ENCODE data around the gene AZU1.

AZU1 gene

DNA sequence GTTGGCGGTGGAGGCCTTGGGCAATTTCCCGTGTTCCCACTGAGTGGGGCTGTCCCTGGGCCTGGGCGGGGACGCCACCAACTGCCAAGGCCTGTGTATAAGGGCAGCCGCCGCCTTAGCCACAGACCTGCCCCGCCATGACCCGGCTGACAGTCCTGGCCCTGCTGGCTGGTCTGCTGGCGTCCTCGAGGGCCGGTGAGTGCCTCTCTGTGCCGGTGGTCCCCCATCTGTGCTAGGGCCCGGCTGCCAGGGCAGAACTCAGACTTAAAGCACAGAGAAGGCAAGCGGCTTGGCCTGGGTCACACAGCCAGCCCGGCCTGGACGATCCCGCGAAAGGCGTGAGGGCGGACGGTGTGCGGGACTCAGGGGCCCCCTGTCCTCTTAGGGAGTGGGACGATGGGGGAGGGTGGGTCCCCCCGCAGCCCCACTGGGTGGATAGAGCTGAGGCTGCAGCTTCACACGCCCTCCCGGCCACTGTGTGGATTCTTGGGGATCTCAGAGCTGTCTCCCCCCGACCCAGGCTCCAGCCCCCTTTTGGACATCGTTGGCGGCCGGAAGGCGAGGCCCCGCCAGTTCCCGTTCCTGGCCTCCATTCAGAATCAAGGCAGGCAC, at the start of gene AZU1:
AZU1 (plus strand) TSS at position 128 of the 612 bp plus-strand sequence; CDS start at position 138, 10 bp downstream.
- DNase-seq: peak; percentile 70

DNA sequence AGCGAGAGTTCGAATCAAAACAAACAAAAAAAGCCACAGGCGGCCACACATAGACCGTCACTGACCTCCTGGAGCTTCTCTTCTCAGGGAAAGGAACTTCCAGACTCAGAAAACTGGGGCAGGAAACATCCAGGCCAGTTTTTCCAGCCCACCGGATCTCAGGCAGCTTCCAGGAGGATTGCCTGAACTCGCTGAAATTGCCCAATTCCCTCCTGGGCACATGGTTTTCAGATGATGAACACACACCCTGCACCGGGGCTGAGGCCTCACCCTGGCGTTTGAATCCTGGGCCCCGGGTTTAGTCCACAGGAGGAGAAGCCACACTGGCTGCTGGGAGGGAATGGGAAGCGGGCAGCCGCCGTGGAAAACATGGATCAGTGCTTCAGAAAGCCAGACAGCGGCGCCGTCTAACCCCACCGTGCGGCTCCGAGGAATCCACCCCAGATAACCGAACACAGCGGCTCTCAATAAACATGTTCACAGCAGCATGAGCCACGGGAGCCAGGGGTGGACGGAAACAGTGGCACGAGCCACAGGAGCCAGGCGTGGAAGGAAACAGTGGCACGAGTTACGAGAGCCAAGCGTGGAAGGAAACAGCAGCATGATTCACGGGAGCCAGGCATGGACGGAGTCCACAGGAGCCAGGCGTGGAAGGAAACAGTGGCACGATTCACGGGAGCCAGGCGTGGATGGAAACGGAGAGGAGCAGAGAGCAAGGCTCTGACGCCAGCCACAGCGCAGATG, 48.6 kb upstream of the AZU1 start:
- no peak for DNase-seq

DNA sequence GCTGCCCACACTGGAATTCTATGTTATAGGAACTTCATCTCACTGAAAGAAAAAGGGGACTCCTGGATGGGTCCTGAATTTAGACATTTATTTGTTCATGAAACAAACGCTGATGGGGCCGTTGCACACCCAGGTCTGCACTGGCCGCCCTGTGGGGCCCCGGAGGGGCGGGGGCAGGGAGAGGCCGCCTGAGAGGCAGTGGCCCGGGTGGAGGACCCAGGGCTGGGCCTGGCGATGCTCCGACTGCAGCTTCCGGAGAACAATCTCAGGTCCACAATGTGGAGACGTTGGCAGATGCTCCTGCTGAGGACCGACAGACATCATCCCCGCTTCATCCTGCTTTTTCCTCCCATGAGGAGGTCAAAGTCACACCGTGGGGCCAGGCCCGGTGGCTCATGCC, 46.7 kb upstream of the AZU1 start:
- DNase-seq: no peak

DNA sequence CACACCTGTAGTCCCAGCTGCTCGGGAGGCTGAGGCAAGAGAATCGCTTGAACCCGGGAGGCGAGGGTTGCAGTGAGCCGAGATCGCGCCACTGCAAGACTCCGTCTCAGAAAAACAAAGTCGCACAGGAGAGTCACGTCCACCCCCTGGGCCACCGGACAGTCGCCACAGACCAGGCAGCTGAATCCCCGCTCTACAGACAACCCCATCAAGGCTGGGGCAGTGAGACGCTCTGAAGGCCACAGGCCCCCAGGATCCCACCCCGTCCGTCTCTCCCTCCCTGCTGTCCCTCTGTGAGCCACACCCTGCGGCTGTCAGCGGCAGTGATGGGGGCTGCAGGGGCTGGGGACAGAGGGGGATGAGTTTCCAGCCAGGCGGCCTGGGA, 45.8 kb upstream of the AZU1 start:
- DNase-seq: no peak

DNA sequence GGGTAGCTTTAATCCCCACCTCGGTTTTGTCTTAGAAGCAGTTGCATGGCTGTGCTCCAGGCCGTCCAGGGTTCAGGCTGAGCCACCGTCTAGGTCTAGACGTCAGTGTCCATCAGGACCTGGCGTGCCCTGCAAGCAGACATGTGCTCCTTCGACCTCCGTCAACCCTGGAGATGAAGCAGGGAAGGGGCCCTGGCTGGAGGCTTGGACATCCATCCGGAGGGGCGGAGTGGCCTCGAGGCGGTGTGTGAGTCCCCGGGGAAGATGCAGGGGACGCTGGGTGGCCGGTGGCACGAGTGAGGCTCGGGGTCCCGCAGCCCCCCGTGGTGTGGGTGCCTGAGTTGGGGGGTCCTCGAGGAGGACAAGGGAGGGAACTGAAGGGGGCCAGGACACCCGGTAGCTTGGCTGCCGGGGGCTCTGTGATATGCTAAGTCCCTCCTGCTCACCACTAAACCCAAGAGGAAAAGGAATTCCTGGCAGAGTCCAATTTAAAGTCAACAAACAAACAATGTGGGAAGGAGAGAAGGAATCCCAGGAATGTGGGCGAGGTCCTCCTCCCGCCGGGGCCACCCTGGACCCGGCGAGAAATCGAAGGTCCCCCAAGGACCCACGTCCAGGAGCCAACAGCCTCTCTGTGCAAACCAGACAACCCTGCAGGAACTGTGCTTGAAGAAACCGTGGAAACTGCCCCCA, 45.3 kb upstream of the AZU1 start:
- no peak for DNase-seq

GRCh38 chr19:782878-783668, 44.6 kb upstream of the AZU1 start:
- no peak for DNase-seq

DNA sequence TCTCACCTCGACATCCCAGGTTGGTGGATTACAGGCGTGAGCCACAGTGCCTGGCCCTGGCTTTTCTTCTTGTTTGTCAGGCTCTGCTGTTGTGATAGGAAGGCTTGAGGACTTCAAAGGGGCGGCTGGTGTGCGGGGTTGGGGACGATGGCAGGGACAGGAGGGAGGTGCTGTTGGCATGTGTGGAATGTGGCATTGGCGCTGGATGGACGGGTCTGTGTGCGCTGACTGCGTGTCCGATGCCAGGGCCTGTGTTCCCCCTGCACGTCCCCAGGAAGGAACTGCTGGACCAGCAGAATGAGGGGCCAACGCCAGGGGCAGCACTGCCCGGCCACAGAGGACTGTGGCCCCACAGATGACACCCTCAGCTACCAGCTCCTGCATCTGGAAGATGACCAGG, 43.1 kb upstream of the AZU1 start:
- no peak for DNase-seq

DNA sequence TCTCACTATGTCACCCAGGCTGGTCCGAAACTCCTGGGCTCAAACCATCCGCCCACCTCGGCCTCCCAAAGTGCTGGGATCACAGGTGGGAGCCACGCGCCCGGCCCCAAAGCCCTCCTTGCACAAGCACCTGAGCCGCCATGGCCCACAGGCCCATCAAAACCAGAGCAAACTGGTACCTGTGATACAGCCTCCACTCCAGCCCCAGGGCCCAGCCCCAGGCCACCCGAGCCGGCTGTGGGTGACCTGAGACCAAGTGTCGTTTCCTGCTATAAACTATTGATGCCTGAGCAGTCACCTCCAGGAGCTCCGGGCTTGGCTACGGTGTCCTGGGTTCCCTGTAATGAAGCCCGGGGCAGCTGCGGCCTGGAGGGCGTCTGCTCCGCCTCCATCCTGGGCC, 40.1 kb upstream of the AZU1 start:
- DNase-seq: no peak

GRCh38 chr19:788686-788982, 39.0 kb upstream of the AZU1 start:
- no peak for DNase-seq

- peak; percentile 61 for DNase-seq
These were observed 38.5 kb upstream of the AZU1 start for GRCh38 chr19:788983-789700.

DNA sequence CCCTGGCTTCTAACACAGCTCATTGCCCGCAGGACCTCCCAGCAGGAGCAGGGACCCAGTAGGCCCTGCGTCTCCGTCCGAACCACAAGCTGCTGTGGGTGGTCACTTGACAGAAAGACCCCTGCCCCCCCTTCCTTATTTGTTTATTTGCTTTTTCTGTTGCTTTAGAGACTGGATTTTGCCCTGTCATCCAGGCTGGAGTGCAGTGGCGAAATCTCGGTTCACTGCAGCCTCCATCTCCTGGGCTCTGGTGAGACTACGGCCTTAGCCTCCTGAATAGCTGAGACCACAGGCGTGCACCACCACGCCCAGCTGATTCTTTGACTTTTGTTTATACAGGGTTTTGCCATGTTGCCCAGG, 38.0 kb upstream of the AZU1 start:
- no peak for DNase-seq

- peak; percentile 44 for DNase-seq
These were observed 36.5 kb upstream of the AZU1 start for GRCh38 chr19:791007-791566.

DNA sequence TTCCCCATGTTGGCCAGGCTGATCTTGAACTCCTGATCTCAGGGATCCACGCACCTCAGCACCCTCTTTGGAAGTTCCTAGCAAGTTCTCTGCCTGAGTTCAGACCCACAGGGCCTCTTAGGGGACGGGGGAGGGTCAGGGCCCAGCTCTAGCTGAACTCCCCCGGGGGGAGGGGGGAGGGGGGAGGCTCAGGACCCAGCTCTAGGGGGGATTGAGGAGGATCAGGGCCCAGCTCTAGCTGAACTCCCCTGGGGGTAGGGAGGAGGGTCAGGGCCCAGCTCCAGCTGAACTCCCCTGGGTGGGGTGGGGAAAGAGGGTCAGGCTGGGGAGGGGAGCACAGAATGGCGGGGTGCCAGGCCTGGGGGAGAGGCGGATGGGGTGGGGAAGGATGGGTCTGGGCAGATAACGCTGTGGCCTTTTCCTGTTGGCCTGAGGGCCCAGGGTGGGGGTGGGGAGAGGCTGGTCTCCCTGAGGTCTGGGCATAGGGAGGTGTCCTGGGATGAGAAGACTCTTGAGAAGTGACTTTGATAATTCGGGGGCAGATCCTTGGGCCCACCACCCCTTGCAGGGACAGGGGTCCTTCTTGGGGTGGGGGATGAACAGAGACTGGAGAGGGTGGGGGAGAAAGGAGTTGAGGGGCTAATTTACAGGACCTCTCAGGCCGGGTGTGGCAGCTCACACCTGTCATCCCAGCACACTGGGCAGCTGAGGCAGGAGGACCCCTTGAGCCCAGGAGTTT, 35.9 kb upstream of the AZU1 start:
- DNase-seq: peak; percentile 81

DNA sequence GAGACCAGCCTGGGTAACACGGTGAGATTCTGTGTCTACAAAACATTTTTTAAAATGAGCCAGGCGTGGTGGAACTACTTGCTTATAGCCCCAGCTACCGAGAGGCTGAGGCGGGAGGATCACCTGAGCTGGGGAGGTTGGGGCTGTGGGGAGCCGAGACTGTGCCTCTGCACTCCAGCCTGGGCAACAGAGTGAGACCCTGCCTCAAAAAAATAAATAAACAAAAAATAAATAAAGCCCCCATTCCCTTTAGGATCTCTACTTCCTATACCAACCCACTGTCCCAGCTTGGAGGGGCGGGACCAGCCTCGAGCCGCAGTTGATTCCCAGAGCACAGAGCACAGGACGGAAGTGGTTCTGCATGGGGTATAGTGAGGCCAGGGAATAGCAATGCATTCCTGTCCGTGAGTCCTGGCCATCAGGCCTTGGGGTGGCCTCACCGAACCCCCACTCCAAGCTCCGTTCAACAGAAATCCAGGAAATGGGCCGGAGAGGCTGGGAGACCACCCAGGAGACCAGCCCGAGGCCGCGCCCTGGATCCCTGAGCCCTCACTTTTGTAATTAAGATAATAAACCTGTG, 35.2 kb upstream of the AZU1 start:
- peak; percentile 57 for DNase-seq

GRCh38 chr19:793806-794205, 33.8 kb upstream of the AZU1 start:
- no peak for DNase-seq

- DNase-seq: no peak
These were observed 32.5 kb upstream of the AZU1 start for GRCh38 chr19:795073-795611.

DNA sequence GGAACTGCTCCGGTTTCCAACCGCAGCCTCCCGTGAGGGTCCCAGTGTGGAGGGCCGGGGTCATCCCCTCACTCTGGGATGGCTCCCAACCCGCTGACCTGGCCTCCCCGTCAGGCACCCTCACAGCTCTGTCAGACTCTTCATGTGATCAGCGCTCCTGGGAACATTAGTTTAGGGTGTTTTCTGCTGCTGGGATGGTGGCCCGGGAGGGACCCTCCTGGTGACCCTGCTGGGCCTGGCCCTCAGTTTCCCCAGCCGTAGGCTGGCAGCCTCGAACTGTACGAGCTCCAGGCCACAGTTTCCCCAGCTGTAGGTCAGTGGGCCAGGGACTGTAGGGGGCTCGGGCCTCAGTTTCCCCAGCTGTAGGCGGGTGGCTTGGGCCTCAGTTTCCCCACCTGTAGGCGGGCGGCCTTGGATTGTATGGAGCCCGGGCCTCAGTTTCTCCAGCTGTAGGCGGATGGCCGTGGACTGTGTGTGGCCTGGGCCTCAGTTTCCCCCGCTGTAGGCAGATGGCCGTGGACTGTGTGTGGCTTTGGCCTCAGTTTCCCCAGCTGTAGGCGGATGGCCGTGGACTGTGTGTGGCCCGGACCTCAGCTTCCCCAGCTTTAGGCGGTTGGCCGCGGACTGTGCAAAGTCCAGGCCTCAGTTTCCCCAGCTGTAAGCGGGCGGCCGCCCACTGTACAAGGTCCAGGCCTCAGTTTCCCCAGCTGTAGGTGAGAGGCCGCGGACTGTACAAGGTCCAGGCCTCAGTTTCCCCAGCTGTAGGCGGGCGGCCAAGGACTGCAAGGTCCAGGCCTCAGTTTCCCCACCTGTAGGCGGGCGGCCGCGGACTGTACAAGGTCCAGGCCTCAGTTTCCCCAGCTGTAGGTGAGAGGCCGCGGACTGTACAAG, 31.7 kb upstream of the AZU1 start:
- no peak for DNase-seq

DNA sequence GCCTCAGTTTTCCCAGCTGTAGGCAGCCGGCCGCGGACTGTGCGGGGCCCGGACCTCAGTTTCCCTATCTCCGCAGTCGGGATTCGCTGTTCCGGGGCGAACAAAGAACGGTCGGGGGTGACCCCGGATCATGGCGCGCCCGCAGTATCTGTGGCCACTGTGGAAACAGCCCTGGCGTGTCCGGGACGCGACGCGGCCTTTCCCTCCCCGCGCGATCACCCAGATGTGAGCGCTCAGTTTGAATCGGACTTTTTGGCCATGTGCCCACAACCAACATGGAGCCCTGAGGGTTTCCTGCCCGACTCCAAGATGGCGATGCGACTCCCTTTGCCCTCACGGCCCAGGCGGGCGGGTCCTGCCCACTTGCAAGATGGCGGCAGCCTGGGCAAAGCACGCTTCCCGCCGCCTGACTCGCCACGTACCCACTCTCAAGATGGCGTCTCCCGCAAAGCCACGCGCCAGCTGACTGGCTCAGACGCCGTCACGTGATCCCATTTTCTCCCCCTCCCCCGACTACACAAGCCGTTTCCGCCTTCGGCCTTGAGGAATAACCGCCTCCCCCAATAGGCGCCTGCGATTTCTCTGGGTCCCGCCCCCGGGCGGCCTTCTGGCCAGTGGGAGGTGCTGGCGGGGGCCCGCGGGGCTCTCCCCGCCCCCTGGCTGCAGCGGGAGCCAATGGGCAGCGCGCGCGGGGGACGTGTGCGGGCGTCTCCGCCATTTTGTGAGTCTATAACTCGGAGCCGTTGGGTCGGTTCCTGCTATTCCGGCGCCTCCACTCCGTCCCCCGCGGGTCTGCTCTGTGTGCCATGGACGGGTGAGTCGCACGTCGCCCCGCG, 30.7 kb upstream of the AZU1 start, which contains the start of gene PTBP1:
PTBP1 (plus strand) TSS at position 761 of the 836 bp plus-strand sequence; CDS start at position 807, 46 bp downstream.
- DNase-seq: peak; percentile 100
